Kidney (tissue), 14 donors: ENCODE results near the gene ISLR. TPM values are rescaled to one million over a fixed set of nuclear protein-coding genes. Genes with fewer than 3 reads are reported as not detected.

ENCODE experiments used
- DNase-seq, 5 donors: peaks; one replicate each; pipeline ENCODE4 v3.0.0-alpha.2; 2013 to 2020
- FAIRE-seq: peaks from 2 replicates; lab custom pipeline; 2012; peaks lifted over from hg19 to GRCh38; lab: Jason Lieb, UNC
- H3K27ac ChIP-seq, 2 donors: one replicate each; pipeline ENCODE4 v1.7.0; 2013; ENCODE audit warnings: low read depth in 2 of 2, low read length in 2 of 2, inconsistent platforms in 1 of 2
- H3K27me3 ChIP-seq: one replicate; pipeline ENCODE4 v1.7.1; 2013; ENCODE audit warnings: low read length, inconsistent platforms; ENCODE audit not compliant: control insufficient read depth, insufficient read depth
- H3K36me3 ChIP-seq, 3 donors: one replicate each; pipeline versions ENCODE4 v1.7.0 to v1.7.1; 2013; ENCODE audit warnings: low read length in 3 of 3, control low read depth in 1 of 3, inconsistent platforms in 1 of 3; ENCODE audit not compliant: insufficient read depth in 3 of 3, control insufficient read depth in 2 of 3
- H3K4me1 ChIP-seq, 3 donors: one replicate each; pipeline versions ENCODE4 v1.7.0 to v1.7.1; 2013; ENCODE audit warnings: low read length in 3 of 3, inconsistent platforms in 1 of 3, low read depth in 1 of 3; ENCODE audit not compliant: control insufficient read depth in 2 of 3, insufficient read depth in 2 of 3
- H3K4me3 ChIP-seq, 3 donors: one replicate each; pipeline versions ENCODE4 v1.7.0 to v1.8.1; 2013; ENCODE audit warnings: low read length in 3 of 3, control low read depth in 1 of 3, inconsistent platforms in 1 of 3
- H3K9ac ChIP-seq, 3 donors: one replicate each; pipeline versions ENCODE4 v1.7.0 to v1.7.1; 2013; ENCODE audit warnings: low read length in 3 of 3, control low read depth in 1 of 3, inconsistent platforms in 1 of 3
- H3K9me3 ChIP-seq, 3 donors: one replicate each; pipeline versions ENCODE4 v1.7.0 to v1.7.1; 2013; ENCODE audit warnings: low read length in 3 of 3, control low read depth in 1 of 3, inconsistent platforms in 1 of 3; ENCODE audit not compliant: control insufficient read depth in 2 of 3, insufficient read depth in 1 of 3
- CTCF ChIP-seq: IDR thresholded peaks from 3 replicates; pipeline ENCODE4 v1.5.1; 2012; ENCODE audit warnings: mild to moderate bottlenecking, moderate library complexity, borderline replicate concordance; ENCODE audit not compliant: insufficient read depth; ENCODE audit errors: extremely low read depth
- intact Hi-C: fragments of 100-400 bp; cut with DNase I; formaldehyde crosslinking; loops from one replicate; pipeline ENCODE4 v1.11.1; 2022
- polyA plus RNA-seq: library from polyadenylated mRNA; stranded (reverse); fragments of 350-450 nt; fragmentation: Illumina TruSeq; extraction: RNeasy Lipid Tissue Mini Kit (QIAGEN cat#74804); gene quantifications from one replicate; pipeline ENCODE4 v1.2.3, GENCODE V29; 2014; ENCODE audit warnings: low read depth, low replicate concordance; ENCODE audit not compliant: insufficient read depth
- total RNA-seq: library from RNA; stranded (reverse); fragmentation: NEBNext Ultra II Directional; extraction: Animal tissue kit (Norgen Biotek cat#: 25700); gene quantifications from one replicate; pipeline ENCODE4 v1.2.1, GENCODE V29; 2021
- donor health status: control.
- donor health status: control.
- donor health status: control.
- donor health status: control.
- donor health status: control.
- donor health status: DM: yes; HTN: yes; CAD: no.
- donor health status: Normal renal cell carcinoma (clear cell type).

The ISLR gene
- total and polyA plus RNA-seq, 2 donors from 2014 or later, result 18.8 to 30.2 TPM

GRCh38 chr15:74193299-74193718 lies 19.8 kb downstream of the ISLR start:
- Histone ChIP-seq H3K4me3 (no peak overlapping the region), H3K27ac (no peak overlapping the region), H3K4me1 (peaks cover 0 to 3% (median 0%) of the 10 kb centered on the region in 3 donors), H3K36me3 (no peaks in the 10 kb centered on the region), H3K9me3 (no peaks in the 10 kb centered on the region), H3K27me3 (no peaks in the 10 kb centered on the region), H3K9ac (no peak overlapping the region)
- no peak for TF ChIP-seq CTCF
- DNase-seq (no peak), FAIRE-seq (no peak)
- intact Hi-C loops, result no loop called here

GRCh38 chr15:74193905-74194304 lies 20.4 kb downstream of the ISLR start:
- DNase-seq (no peak), FAIRE-seq (no peak)
- no peak for TF ChIP-seq CTCF
- H3K4me1 ChIP-seq, result peaks cover 0 to 3% (median 0%) of the 10 kb centered on the region in 3 donors
- no peaks in the 10 kb centered on the region for H3K27me3 ChIP-seq
- H3K4me3 ChIP-seq, result no peak overlapping the region
- H3K9me3 ChIP-seq, result no peaks in the 10 kb centered on the region
- no peak overlapping the region for H3K9ac ChIP-seq
- H3K36me3 ChIP-seq, result no peaks in the 10 kb centered on the region
- intact Hi-C loops, result no loop called here
- no peak overlapping the region for H3K27ac ChIP-seq

GRCh38 chr15:74194572-74195559 lies 21.4 kb downstream of the ISLR start:
- DNase-seq (peak in 1 of 5 donors; percentile 59), FAIRE-seq (no peak)
- no peak for TF ChIP-seq CTCF
- no peak overlapping the region for H3K4me3 ChIP-seq
- H3K27ac ChIP-seq, result no peak overlapping the region
- no peak overlapping the region for H3K9ac ChIP-seq
- peaks cover 0 to 3% (median 0%) of the 10 kb centered on the region in 3 donors for H3K4me1 ChIP-seq
- no peaks in the 10 kb centered on the region for H3K9me3 ChIP-seq
- H3K36me3 ChIP-seq, result no peaks in the 10 kb centered on the region
- intact Hi-C loops, result no loop called here
- H3K27me3 ChIP-seq, result no peaks in the 10 kb centered on the region
